HEK293T (cell line): ENCODE measurements around the gene SAT2.

ENCODE experiments used
- CTCF ChIA-PET: fragments of 350-600 bp; formaldehyde crosslinking; extraction: SDS; loops from one replicate; lab custom pipeline; 2021; ENCODE audit warnings: antibody characterized with exemption, inconsistent platforms; lab: Yijun Ruan, JAX
- POLR2A ChIA-PET: fragments of 350-600 bp; formaldehyde crosslinking; extraction: SDS; loops from one replicate; lab custom pipeline; 2020; ENCODE audit warnings: antibody characterized with exemption, inconsistent platforms; lab: Yijun Ruan, JAX
- DNase-seq: peaks from one replicate; pipeline ENCODE4 v3.0.0; 2012; ENCODE audit warnings: mixed read lengths; ENCODE audit errors: extremely low spot score
- ARNT ChIP-seq: fragments of 450-650 bp; IDR thresholded peaks from 2 replicates; pipeline ENCODE4 v1.6.1; 2017; ENCODE audit warnings: mild to moderate bottlenecking
- BHLHE40 ChIP-seq: fragments of 450-650 bp; IDR thresholded peaks from 2 replicates; pipeline ENCODE4 v1.6.1; 2016; ENCODE audit warnings: mild to moderate bottlenecking, moderate library complexity, borderline replicate concordance
- CTBP1 ChIP-seq: fragments of 450-650 bp; IDR thresholded peaks from 2 replicates; pipeline ENCODE4 v1.6.1; 2016; ENCODE audit warnings: borderline replicate concordance
- ELF4 ChIP-seq: fragments of 450-650 bp; IDR thresholded peaks from 2 replicates; pipeline ENCODE4 v1.6.1; 2017; ENCODE audit warnings: antibody characterized with exemption
- FOXA1 ChIP-seq: fragments of 450-650 bp; IDR thresholded peaks from 2 replicates; pipeline ENCODE4 v1.6.1; 2016; ENCODE audit warnings: mild to moderate bottlenecking
- FOXK2 ChIP-seq: fragments of 450-650 bp; IDR thresholded peaks from 2 replicates; pipeline ENCODE4 v1.6.1; 2016; ENCODE audit warnings: mild to moderate bottlenecking
- FOXM1 ChIP-seq: fragments of 450-650 bp; IDR thresholded peaks from 2 replicates; pipeline ENCODE4 v1.6.1; 2017; ENCODE audit warnings: mild to moderate bottlenecking, borderline replicate concordance
- HDGF ChIP-seq: fragments of 450-650 bp; IDR thresholded peaks from 2 replicates; pipeline ENCODE4 v1.6.1; 2017; ENCODE audit warnings: antibody characterized with exemption, borderline replicate concordance
- L3MBTL2 ChIP-seq: fragments of 450-650 bp; conservative IDR thresholded peaks from 2 replicates; pipeline ENCODE4 v1.6.1; 2016; ENCODE audit warnings: mild to moderate bottlenecking
- LEF1 ChIP-seq: fragments of 450-650 bp; IDR thresholded peaks from 2 replicates; pipeline ENCODE4 v1.6.1; 2017; ENCODE audit warnings: mild to moderate bottlenecking, borderline replicate concordance
- NFRKB ChIP-seq: fragments of 450-650 bp; IDR thresholded peaks from 2 replicates; pipeline ENCODE4 v1.6.1; 2016; ENCODE audit warnings: mild to moderate bottlenecking, moderate library complexity
- SP1 ChIP-seq: fragments of 450-650 bp; IDR thresholded peaks from 2 replicates; pipeline ENCODE4 v1.6.1; 2017
- SUZ12 ChIP-seq: fragments of 450-650 bp; IDR thresholded peaks from 2 replicates; pipeline ENCODE4 v1.6.1; 2016; ENCODE audit warnings: mild to moderate bottlenecking
- TARDBP ChIP-seq: fragments of 450-650 bp; IDR thresholded peaks from 2 replicates; pipeline ENCODE4 v1.6.1; 2016
- ZNF384 ChIP-seq: fragments of 450-650 bp; IDR thresholded peaks from 2 replicates; pipeline ENCODE4 v1.6.1; 2016
- TF ChIP-seq, protein P1 (sequence below): fragments of 450-650 bp; IDR thresholded peaks from 2 replicates; pipeline ENCODE4 v1.6.1; 2016

The SAT2 gene

GRCh38 chr17:7627250-7628121 lies at the start of gene SAT2:
SAT2 (minus strand) TSS chr17:7627821; CDS start chr17:7627635, 186 bp downstream.
- ChIA-PET POLR2A (interaction anchor here (0.6 to 11.9 kb wide), 22 partner anchors 9 to 304 kb away, joined by 3 to 236 read pairs (median 4); partner anchors contain the start of genes ATP1B2, CNTROB, EFNB3 and FXR2), CTCF (interaction anchor here (0.6 to 2.6 kb wide), 7 partner anchors 9 to 362 kb away, joined by 3 to 16 read pairs (median 3); partner anchors contain the start of genes TP53 and WRAP53)
- DNase-seq, result peak; percentile 96
- TF ChIP-seq SUZ12 (no peak), FOXM1 (no peak; the same call in 1 of the 2 replicates), LEF1 (no peak), ZNF384 (no peak), ARNT (no peak), HDGF (no peak), BHLHE40 (no peak), FOXA1 (no peak), CTBP1 (no peak), FOXK2 (no peak), SP1 (no peak), NFRKB (no peak), L3MBTL2 (no peak), ELF4 (no peak), TARDBP (no peak)
- TF ChIP-seq, protein P1, sequence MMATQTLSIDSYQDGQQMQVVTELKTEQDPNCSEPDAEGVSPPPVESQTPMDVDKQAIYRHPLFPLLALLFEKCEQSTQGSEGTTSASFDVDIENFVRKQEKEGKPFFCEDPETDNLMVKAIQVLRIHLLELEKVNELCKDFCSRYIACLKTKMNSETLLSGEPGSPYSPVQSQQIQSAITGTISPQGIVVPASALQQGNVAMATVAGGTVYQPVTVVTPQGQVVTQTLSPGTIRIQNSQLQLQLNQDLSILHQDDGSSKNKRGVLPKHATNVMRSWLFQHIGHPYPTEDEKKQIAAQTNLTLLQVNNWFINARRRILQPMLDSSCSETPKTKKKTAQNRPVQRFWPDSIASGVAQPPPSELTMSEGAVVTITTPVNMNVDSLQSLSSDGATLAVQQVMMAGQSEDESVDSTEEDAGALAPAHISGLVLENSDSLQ, result no peak

DNA sequence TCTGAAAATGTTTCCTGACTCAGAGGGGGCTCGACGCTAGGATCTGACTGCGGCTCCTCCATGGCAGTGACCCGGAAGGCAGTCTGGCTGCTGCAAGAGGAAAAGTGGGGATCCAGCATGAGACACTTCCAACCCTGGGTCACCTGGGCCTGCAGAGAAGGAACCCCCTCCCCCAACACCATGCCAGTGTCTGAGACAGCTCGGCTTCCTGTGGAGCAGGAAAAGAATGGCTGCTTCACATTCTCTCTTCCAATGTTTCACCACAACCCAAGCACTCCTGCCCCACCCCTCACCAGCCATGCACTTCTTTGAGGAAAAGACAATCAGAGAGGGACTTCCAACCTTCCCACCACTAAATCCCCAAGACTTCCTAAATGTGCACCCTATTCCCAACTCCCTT lies 48.9 kb upstream of the SAT2 start:
- TF ChIP-seq FOXM1, result no peak
- no peak for TF ChIP-seq SP1
- TF ChIP-seq HDGF, result no peak
- TF ChIP-seq TARDBP, result no peak
- no peak for TF ChIP-seq FOXK2
- no peak for TF ChIP-seq LEF1
- TF ChIP-seq SUZ12, result no peak
- TF ChIP-seq, protein P1, result no peak
- TF ChIP-seq CTBP1, result no peak
- no peak for TF ChIP-seq NFRKB
- no peak for TF ChIP-seq L3MBTL2
- no peak for TF ChIP-seq FOXA1
- CTCF ChIA-PET, result no interaction called here
- peak; percentile 1 for DNase-seq
- POLR2A ChIA-PET, result interaction anchor here (0.6 kb wide), 2 partner anchors 49 to 264 kb away, joined by 3 read pairs; no protein-coding TSS in a partner anchor

DNA sequence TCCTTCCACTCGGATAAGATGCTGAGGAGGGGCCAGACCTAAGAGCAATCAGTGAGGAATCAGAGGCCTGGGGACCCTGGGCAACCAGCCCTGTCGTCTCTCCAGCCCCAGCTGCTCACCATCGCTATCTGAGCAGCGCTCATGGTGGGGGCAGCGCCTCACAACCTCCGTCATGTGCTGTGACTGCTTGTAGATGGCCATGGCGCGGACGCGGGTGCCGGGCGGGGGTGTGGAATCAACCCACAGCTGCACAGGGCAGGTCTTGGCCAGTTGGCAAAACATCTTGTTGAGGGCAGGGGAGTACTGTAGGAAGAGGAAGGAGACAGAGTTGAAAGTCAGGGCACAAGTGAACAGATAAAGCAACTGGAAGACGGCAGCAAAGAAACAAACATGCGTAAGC lies 47.3 kb upstream of the SAT2 start:
- ChIA-PET POLR2A (interaction anchor here (1.0 to 1.2 kb wide), 2 partner anchors 8 to 12 kb away, joined by 3 to 4 read pairs; no protein-coding TSS in a partner anchor), CTCF (no interaction called here)
- TF ChIP-seq ELF4, result no peak
- no peak for TF ChIP-seq SUZ12
- TF ChIP-seq FOXK2, result no peak
- TF ChIP-seq TARDBP, result no peak
- no peak for TF ChIP-seq CTBP1
- no peak for TF ChIP-seq NFRKB
- TF ChIP-seq ARNT, result no peak
- no peak for TF ChIP-seq FOXA1
- no peak for TF ChIP-seq ZNF384
- TF ChIP-seq LEF1, result no peak
- no peak for TF ChIP-seq L3MBTL2
- TF ChIP-seq FOXM1, result no peak
- TF ChIP-seq, protein P1, result no peak
- peak; percentile 2 for DNase-seq

DNA sequence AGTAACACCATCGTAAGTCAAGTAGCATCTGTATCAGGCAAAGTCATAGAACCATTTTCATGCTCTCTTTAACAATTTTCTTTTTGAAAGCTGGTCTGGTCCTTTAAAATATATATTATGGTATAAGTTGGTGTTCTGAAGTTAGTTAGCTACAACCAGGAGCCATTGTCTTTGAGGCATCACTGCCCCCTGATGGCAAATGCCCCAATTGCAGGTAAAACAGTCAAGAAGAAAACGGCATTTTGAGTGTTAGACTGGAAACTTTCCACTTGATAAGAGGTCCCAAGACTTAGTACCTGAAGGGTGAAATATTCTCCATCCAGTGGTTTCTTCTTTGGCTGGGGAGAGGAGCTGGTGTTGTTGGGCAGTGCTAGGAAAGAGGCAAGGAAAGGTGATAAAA lies 45.6 kb upstream of the SAT2 start:
- POLR2A ChIA-PET, result interaction anchor here (5.2 kb wide), 1 partner anchor 14 kb away, joined by 23 read pairs; the partner anchor contains the start of genes TP53 and WRAP53
- TF ChIP-seq CTBP1 (no peak), FOXK2 (no peak), HDGF (no peak), BHLHE40 (no peak), SP1 (no peak), TARDBP (no peak), FOXM1 (no peak), NFRKB (no peak), SUZ12 (no peak), L3MBTL2 (no peak)
- DNase-seq, result peak; percentile 26
- CTCF ChIA-PET, result interaction anchor here (0.5 to 1.1 kb wide), 4 partner anchors 13 to 331 kb away, joined by 3 read pairs; partner anchors contain the start of gene WRAP53

DNA sequence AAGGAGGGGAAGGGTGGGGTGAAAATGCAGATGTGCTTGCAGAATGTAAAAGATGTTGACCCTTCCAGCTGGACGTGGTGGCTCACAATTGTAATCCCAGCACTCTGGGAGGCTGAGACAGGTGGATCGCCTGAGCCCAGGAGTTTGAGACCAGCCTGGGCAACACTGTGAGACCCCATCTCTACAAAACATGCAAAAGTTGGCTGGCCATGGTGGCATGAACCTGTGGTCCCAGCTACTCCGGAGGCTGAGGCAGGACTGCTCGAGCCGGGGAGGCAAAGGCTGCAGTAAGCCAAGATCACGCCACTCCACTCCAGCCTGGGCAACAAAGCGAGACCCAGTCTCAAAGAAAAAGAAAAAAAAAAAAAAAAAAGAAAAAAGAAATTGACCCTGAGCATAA lies 40.9 kb upstream of the SAT2 start:
- DNase-seq, result no peak
- ChIA-PET POLR2A (interaction anchor here (5.2 kb wide), 1 partner anchor 18 kb away, joined by 23 read pairs; the partner anchor contains the start of genes TP53 and WRAP53), CTCF (no interaction called here)
- TF ChIP-seq, protein P1, result no peak
- no peak for TF ChIP-seq NFRKB
- TF ChIP-seq SUZ12, result no peak
- no peak for TF ChIP-seq ZNF384
- no peak for TF ChIP-seq LEF1
- TF ChIP-seq FOXK2, result no peak
- TF ChIP-seq TARDBP, result no peak
- no peak for TF ChIP-seq FOXM1
- TF ChIP-seq BHLHE40, result no peak
- TF ChIP-seq ARNT, result no peak
- no peak for TF ChIP-seq FOXA1
- TF ChIP-seq HDGF, result no peak
- no peak for TF ChIP-seq SP1
